AG08395 (cell line): ENCODE results near the gene ERCC4.

Experiments used
- DNase-seq: peaks from one replicate; pipeline ENCODE4 v3.0.0; 2012; ENCODE audit warnings: mixed read lengths, low spot score

Gene ERCC4

DNA sequence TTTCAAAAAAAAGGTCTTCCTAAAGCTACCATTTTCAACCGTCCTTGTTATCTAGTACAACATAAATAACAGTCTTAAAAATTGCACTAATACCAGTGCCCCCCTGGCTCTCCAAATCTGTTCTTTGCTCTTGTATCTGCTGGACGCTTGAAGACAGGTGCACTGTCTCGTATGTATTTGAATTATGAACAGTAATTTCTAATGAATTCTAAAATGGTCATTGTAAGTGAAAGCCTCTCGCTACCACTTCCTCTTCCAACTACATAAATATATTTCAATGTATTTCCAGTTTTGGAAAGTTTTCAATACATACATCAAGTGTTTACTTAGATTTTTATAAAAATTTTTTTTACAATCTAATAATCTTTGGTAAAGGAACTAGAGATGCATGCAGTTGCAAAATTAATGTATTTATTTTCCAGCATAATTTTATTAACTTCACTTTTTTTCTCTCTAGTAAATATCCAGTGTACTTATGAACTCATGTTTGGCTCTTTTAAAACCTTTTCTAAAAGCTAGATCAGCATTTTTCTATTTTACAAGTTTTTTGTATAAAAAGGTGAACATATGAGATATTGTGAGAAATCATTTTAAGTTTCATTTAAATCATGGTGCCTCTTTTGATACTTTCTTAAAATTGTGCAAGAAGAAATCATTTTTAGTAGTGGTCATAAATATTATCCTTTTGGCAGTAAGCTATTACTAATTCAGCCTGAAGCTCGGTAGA is 31.0 kb downstream of the ERCC4 start:
- no peak for DNase-seq

DNA sequence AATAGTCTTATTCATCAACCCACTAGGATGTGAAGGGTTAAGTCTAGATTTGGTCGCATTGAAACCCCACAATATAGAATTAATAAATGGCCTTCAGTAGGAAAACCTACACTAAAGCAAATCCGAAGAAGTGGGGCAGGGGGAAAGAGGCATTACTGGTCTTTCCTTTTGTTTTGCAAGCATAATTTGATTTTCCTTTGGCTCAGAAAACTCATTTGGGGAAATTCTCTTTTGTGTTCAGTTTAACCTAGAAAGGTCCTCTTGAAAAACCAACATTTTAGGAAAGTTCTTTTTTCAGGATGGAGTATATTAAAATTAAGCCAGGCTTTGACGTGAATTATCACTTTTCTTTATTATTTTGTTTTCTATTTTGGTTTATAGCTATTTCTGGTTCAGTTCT is 31.7 kb downstream of the ERCC4 start:
- DNase-seq, result no peak

DNA sequence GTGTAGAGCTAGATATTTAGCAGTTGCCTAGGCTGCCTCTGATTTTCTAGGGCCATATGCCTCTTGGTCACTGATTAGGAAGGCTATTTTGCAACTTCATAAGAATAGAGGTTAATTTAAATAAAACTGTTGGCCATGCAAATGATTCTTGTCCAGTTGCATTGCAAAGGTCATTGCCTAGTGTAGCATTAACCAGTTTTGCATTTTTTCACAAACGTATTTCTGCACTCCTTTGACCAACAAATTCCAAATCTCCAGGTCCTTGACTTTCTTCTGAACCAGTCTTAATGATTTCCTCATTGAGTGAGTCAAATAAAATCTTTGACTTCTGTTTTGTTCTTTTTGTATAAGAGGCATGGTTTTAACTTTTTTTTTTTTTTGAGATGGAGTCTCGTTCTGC is 33.5 kb downstream of the ERCC4 start:
- no peak for DNase-seq

DNA sequence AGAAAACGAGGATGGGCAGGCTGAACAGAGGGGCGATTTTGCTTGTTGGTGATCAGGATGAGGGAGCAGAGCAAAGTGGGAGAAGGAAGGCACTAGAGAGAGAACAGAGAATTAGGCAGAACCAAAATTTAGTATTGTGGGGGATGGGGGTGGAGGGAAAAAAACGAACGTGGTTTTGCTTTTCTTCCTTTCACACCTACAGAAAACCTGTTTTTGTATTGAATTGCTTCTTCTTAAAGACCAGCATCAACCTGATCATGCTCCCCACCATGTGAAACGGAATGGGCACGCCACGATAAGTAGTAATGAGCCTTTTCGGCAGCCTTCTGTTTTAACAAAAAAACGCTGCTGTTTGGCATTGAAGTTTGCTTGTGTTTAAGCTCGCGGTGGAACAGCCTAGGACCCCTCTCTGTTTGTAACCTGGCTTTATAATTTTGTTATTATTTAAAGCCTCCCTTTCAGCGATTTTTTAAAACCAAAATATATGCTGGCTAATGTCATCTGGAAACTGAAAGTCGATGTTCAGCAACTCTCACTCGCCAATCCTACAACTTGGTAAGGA is 36.8 kb downstream of the ERCC4 start:
- no peak for DNase-seq

DNA sequence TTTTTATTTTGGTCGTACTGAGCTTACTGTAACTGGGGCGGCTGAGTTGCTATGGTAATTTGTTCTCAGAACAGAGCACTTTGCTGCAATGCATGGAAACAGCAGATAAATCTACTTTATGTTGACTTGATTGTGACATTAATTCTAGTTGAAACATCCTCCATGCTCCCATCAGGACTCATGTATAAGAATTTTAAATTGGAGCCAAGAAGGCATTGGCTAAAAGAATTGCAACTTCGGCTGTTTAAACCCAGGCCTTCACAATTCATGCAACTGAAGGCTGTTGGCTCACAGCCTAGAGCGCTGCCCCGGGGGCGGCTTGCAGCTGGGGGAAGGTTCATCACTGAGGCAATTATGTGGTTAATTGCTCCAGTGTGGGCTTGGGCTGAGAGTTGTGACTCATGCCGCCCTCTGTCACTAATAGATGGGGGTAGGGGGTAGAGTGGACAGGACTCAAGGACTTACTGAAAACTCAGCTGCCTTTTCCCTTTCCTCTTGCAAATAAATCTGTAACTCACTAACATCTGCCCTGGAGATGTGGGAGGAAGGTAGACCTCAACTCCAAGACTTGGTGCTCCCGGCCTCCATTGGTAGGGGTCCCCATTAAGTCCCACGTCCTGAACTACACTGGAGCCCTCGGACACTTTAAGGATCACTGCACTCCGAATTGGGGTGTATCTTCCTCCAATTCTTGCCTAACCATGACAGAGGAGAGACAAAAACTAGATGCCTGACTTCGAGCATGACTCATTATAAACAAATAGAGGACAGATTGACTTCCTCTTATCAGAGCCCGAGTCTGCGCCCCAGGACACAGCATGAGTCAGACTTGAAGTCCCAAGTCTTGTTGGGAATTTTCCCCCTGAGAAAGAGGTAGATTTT is 37.5 kb downstream of the ERCC4 start:
- peak; percentile 77 for DNase-seq

DNA sequence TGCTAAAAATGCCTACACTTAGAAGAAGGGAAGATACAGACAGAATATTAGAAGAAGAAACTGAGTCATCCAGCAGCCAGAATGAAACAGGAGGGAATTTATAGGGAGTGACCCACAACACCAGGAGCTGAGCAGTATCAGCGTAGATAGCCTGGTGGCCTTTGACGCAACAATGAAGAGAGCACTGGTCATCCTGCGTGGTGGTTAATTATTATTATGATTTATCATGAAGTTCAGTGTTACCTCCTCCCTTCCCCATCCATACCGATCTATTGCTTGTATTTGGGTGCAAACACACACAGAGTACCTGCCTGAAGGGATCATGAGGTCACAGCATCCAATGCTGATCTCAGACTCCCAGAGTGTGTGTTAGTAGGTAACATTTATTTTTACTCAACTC is 38.5 kb downstream of the ERCC4 start:
- DNase-seq, result no peak

DNA sequence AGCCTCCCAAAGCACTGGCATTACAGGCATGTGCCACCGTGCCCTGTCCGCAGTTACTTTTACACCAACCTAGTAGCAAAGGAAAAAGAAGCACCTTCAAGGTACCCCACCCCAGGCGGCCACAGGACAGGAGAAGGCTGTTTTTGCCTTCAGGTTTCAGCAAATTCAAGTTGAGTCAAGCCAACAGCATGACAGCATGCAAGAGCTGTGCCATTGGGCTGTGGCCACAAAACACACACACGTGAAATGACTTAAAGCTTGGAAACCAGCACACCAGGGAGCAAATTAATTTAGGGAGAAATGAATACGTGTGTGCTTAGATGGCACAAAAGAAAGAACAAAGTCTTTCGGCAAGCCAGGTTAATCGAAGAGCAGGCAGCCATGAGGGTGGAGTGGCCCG is 39.7 kb downstream of the ERCC4 start:
- no peak for DNase-seq

DNA sequence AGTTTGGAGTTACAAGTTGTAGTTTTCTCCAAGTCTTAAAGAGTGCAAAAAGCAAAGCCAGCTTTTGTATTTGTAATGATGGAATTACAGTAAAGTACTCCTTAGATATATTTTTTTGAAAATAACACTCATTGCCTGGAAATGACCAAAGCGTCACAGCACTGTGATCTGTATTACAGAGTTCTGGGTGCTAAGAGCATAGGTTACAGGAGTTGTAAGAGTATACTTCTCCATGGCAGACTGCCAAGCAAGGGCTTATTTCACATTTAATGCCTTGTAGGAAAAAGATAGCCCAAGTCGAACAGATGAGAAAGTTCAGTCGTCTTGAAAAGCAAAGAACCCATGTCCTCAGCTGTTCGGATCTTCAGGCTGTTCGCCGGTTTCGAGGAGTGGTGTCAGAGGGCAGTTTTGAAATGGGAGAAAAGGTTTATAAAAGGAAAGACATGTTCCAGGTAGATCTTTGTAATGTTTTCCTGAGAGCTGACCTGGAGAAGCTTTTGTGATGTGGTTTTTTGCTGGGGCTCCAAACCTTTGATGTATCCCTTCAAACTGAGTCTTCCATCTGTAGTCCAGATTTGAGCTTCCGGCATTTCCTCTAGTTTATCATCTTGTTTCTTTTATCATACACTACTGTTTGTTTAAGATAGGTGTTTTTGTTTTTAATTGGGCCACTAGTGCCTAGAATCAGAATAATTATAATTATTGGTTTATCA is 41.3 kb downstream of the ERCC4 start:
- no peak for DNase-seq

DNA sequence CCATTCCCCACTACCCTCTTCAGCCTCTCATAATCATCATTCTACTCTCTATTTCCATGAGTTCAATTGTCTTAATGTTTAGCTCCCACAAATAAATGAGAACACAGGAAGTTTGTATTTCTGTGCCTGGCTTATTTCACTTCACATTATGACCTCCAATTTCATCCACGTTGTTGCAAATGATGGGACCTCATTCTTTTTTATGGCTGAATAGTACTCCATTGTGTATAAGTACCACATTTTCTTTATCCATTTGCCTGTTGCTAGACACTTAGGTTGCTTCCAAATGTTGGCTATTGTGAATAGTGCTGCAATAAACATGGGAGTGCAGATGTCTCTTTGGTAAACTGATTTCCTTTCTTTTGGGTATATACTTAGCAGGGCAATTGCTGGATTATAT is 42.3 kb downstream of the ERCC4 start:
- DNase-seq, result no peak

DNA sequence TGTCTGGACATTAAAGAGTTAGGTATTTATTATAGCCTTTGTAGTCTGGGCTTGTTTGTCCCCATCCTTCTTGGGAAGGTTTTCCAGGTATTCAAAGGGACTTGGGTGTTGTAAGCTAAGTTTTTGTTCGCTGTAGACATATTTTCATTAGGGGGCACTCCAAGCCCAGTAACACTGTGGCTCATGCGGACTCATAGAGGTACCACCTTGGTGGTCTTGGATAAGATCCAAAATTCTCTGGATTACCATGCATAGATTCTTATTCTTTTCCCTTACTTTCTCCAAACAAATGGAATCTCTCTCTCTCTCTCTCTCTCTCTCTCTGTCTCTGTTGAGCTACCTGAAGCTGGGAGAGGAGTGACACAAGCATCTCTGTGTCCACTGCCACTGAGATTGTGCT is 48.9 kb downstream of the ERCC4 start:
- DNase-seq, result no peak

DNA sequence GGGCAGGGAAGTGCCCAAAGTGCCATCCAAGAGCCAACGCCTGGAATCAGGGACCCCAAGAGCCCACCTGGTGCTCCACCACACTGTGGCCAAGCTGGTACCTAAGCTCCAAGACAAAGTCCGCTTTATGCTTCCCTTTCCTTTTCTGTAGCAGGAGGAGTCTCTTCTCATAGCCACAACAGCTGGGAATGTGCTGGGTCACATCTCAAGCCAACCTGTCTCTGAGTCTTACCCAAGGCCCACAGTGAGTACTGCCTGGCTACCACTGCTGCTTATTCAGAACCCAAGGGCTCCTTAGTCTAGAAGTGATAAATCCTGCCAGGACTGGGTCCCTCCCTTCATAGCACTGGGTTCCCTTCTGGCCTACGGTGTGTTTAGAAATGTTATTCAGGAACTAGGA is 49.8 kb downstream of the ERCC4 start:
- DNase-seq, result no peak

DNA sequence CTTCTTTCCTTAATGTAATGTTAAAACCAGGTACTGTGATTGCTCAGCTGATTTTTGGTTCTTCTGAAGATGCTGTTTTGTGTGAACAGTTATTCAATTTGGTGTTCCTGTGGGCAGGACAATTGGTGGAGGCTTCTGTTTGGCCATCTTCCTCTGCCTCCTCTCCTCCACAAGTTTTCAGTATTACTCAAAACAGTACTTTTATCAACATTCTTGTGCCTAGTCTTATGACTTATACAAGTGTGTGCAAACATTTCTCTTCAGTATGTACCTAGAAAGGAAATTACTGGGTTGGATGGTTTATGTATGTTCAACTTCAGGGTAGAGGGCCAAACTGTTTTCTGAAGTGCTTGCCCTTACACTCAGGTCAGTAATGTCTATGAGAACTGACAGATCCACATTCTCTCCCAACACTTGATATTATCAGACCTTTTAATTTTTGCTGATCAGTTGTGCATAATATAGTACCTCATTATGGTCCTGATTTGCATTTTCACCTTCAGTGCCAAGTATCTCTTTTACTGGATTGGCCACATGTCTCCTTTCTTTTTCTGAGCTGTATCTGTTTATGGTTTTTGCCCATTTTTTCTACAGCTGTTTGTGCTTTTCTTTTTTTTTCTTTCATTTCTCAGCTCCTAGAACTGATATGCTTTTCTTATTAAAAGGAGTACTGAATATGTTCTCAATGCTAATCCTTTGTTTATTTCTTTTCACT is 50.9 kb downstream of the ERCC4 start:
- DNase-seq, result no peak

DNA sequence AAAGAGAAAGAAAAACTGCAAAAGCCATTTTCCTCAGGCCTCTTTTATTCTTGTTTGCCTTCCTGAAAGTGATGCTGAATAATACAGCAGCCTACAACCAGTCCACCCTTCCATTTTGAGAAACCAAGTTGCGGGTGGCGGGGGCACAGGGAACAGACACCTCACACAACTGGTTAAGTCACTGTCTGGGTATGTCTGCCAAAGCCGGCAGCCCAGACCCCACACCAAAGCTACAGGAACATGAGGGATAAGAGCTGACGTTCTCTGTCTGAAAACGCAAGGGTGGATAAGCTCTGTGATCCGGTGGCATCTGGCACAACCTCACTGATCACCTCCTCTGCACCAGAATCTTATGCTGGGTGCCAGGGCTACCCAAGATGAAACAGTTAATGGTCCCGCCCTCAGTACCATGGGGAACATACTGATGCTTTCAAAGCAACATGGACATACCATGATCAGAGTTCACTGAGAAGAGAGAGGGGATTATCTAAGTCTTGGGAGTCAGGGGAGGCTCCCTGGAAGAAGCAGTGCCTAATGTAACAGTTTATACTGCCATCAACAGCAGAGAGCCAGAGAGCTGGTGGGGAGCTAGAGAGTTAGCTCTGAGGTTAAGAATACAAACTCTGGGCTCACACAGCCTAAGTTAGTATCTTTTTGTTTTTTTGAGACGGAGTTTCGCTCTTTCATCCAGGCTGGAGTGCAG is 53.5 kb downstream of the ERCC4 start:
- DNase-seq, result no peak

DNA sequence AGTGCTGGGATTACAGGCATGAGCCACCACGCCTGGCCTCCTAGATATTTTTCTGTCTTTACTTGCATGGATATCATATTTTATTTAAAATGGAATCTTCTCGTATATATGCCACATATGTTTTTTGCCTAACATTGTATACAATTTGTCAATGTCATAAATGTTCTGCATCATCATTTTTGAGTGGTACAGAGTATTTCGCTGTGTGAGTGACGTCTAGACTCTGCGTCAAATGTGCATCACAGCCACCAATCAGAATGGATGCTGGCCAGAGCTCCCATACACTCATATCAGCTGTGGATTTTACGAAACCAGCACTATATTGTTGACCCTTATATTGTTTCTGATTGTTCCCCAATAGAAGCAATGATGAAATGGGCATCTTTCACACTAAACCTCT is 57.2 kb downstream of the ERCC4 start:
- DNase-seq, result no peak

DNA sequence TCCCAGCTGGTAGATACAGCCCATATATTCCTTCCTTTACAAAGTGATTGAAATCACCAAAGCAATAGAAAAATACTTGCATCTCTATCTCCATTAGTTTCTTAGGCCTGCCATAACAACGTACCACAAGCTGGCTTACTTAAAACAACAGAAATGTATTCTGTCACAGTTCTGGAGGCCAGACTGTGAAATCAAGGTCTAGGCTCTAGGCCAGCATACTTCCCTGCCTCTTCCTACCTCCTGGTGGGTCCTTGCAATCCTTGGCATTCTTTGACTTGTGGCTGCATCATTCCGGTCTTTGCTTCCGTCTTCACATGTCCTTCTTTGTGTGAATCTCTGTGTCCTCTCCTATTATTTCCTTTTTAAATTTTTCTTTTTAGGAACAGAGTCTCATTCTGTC is 62.5 kb downstream of the ERCC4 start:
- DNase-seq, result no peak

DNA sequence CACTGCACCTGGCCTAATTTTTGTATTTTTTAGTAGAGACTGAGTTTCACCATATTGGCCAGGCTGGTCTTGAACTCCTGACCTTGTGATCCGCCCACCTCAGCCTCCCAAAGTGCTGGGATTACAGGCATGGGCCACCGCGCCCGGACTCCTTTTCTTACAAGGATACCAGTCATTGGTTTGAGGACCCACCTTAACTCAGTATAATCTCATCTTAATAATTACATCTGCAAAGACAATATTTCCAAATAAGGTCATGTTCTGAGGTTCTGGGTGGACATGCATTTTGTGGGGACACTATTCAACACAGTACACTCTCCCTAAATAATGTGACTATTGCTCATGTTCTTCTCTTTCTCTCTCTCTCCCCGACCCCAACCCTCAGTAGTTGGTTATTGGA is 63.7 kb downstream of the ERCC4 start:
- no peak for DNase-seq

DNA sequence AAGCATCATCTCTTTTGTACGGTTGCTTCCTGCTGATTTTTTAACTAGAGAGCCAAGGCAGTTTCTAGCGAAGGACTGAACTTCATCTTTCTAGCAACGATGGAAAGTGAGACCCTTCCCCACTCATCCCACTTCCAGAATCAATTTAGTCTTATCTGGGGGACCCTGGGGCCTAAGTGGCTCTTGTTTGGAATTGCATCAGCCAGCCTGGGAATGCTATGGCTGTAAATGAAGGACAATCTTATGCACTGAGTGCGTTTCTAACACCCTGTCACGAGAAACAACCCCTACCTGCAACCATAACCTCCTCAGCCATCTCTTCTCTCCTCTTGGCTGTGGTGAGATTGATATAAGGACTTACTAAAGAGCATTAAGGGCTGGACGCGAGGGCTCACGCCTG is 64.8 kb downstream of the ERCC4 start:
- DNase-seq, result no peak

DNA sequence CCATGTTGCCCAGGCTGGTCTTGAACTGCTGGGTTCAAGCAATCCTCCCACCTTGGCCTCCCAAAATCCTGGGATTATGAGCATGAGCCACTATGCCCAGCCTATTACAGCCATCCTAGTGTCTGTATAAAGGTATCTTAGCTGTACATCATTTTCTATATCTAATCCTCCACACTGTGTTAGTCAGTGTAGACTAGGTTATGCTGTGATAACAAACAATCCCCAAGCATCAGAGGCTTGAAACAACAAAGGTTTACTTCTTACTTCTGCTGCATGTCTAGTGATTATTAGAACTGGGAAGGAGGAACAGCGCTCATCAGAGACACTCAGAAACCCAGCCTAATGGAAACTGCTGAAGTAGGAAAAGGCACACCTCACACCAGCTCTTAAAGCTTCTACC is 68.1 kb downstream of the ERCC4 start:
- no peak for DNase-seq

DNA sequence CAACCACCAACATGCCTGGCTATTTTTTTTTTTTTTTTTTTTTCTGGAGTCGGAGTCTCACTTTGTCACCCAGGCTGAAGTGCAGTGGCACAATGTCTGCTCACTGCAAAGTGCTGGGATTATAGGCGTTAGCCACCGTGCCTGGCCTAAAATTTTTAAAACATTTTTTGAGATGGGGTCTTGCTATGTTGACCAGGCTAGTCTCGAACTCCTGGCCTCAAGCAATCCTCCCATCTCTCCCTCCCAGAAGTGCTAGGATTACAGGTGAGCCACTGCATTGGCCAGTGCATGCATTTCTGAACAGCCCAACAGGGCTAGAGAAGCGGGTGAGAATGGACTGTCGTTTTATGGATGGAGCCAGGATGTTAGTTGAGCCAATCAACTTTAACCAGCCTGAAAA is 72.4 kb downstream of the ERCC4 start:
- no peak for DNase-seq

DNA sequence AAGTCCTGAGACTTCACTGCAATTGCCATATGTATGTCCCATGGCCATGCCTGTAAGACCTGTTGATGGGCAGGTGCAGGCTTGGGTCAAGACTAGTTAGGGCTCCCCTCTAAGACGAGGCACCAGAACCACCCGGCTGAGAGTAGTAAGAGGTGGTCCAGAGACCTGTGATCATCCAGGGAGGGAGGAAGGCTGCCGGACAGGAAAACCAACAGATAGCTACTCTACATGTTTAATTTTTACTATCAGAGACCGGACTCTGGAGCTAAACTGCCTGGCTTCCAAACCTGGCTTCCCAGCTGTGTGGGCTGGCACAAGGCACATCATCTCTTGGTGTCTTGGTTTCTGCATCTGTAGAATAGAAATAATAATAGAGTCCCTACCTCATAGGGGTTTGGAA is 73.0 kb downstream of the ERCC4 start:
- DNase-seq, result no peak
